ENCODE results near the gene ZBTB11.
A peak's percentile ranks its signal among the peaks of the same experiment; 100 is the strongest.

The ZBTB11 gene

GRCh38 chr3:101676765-101677435 lies at the start of gene ZBTB11 (continued):
- TF ChIP-seq TSHZ1 (tag by site-specific recombination; IDR thresholded peaks at IDR 0.05; ENCODE audit: borderline replicate concordance) (no peak), ZNF280C (tag by site-specific recombination; IDR thresholded peaks at IDR 0.05) (no peak), MEIS1 (CRISPR knock-in tag; IDR thresholded peaks at IDR 0.05; ENCODE audit: borderline replicate concordance) (no peak), ZNF423 (tag by site-specific recombination; IDR thresholded peaks at IDR 0.05) (no peak), INSM2 (tag by site-specific recombination; IDR thresholded peaks at IDR 0.05) (no peak), ZNF354C (tag by site-specific recombination; IDR thresholded peaks at IDR 0.05; ENCODE audit: borderline replicate concordance, low read depth) (no peak), TCF7L2 (IDR thresholded peaks at IDR 0.05; ENCODE audit: borderline replicate concordance, low read depth, low read length) (no peak), ZFP69B (tag by site-specific recombination; IDR thresholded peaks at IDR 0.05) (no peak), GLI2 (tag by site-specific recombination; IDR thresholded peaks at IDR 0.05; ENCODE audit: borderline replicate concordance, low read depth) (no peak), SCRT2 (tag by site-specific recombination; IDR thresholded peaks at IDR 0.05) (no peak), ZNF391 (tag by site-specific recombination; IDR thresholded peaks at IDR 0.05; ENCODE audit: borderline replicate concordance, low read depth) (no peak), ZNF37A (tag by site-specific recombination; IDR thresholded peaks at IDR 0.05) (no peak)

GRCh38 chr3:101725890-101726275 lies 49.0 kb upstream of the ZBTB11 start:
- H3K4me3 ChIP-seq (ENCODE audit: low read depth, low read length) = peak overlapping the region; percentile 70; the same call in 1 of the 2 replicates
- ChIA-PET POLR2A (no interaction called here), CTCF (no interaction called here)
- H3K9me3 ChIP-seq (ENCODE audit: control insufficient read depth, insufficient read depth, low read depth, low read length) = no peaks in the 10 kb centered on the region
- H3K4me1 ChIP-seq (ENCODE audit: control insufficient read depth, insufficient read depth, low read length) = no peaks in the 10 kb centered on the region
- H3K36me3 ChIP-seq (ENCODE audit: control insufficient read depth in 2 of 2, insufficient read depth in 1 of 2, low read length in 2 of 2) = peaks cover 24 to 42% of the 10 kb centered on the region in 2 experiments
- no peak overlapping the region for H3K27ac ChIP-seq (ENCODE audit: extremely low read depth, low read depth, low read length)
- no peak for TF ChIP-seq ZNF114 (tag by site-specific recombination; IDR thresholded peaks at IDR 0.05)
- no peak for TF ChIP-seq SETDB1 (IDR thresholded peaks at IDR 0.05; ENCODE audit: insufficient read length, low read length)
- TF ChIP-seq ZNF768 (tag by site-specific recombination; IDR thresholded peaks at IDR 0.05) = no peak
- TF ChIP-seq ZNF488 (tag by site-specific recombination; IDR thresholded peaks at IDR 0.05) = no peak
- TF ChIP-seq PRDM4 (tag by site-specific recombination; IDR thresholded peaks at IDR 0.05) = no peak
- TF ChIP-seq ZNF596 (tag by site-specific recombination; IDR thresholded peaks at IDR 0.05) = no peak
- no peak for TF ChIP-seq ZNF621 (tag by site-specific recombination; IDR thresholded peaks at IDR 0.05)
- no peak for TF ChIP-seq SP2 (tag by site-specific recombination; IDR thresholded peaks at IDR 0.05)
- no peak for TF ChIP-seq ZNF580 (tag by site-specific recombination; IDR thresholded peaks at IDR 0.05)
- no peak for TF ChIP-seq ZNF416 (tag by site-specific recombination; IDR thresholded peaks at IDR 0.05)

All from HEK293 (cell line).